Astrocyte (in vitro differentiated cells and primary cell): ENCODE data around the gene CSAD.

Experiments used
- EZH2 ChIP-seq: IDR thresholded peaks from 2 replicates; pipeline ENCODE4 v1.6.1; 2012; ENCODE audit warnings: mild to moderate bottlenecking, low read length, inconsistent platforms; ENCODE audit not compliant: insufficient read depth
- TF ChIP-seq, protein P1 (sequence below): IDR thresholded peaks from 2 replicates; pipeline ENCODE4 v1.5.1; 2011; ENCODE audit warnings: low read depth, mild to moderate bottlenecking, inconsistent platforms, low read length, moderate library complexity; ENCODE audit not compliant: insufficient read depth

DNA sequence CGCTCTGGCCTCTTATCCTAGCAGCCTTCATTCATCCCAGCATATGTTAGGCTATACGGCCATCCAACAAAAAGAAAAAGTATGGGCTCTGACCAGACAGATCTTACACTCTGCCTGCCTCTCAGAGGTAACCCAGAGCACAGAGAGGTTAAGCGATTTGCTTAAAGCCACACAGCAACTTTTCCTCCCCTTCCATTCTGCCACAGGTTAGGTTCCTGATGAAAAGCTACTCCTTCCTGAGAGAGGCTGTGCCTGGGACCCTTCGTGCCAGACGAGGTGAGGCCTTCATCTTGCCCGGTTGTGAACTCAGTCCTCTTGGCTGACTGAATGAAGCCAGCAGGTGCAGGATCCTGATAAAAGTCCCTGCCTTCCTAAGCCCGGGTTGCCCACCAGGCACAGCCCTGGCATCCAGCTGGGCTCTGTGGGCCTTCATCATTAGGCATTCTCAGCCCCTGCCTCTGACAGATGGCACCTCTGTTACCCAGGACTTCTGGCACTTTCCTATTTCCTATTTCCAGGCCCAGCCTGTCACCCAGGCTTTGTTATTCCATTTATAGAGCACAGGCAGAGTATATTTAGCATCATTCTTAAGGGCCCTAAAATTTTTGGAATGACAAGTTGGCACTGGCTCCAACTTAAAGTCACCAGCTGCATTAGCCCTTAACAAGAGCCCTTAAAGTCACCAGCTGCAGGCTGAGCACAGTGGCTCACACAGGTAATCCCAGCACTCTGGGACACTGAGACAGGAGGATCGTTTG lies 64.7 kb downstream of the CSAD start:
- TF ChIP-seq, protein P1, sequence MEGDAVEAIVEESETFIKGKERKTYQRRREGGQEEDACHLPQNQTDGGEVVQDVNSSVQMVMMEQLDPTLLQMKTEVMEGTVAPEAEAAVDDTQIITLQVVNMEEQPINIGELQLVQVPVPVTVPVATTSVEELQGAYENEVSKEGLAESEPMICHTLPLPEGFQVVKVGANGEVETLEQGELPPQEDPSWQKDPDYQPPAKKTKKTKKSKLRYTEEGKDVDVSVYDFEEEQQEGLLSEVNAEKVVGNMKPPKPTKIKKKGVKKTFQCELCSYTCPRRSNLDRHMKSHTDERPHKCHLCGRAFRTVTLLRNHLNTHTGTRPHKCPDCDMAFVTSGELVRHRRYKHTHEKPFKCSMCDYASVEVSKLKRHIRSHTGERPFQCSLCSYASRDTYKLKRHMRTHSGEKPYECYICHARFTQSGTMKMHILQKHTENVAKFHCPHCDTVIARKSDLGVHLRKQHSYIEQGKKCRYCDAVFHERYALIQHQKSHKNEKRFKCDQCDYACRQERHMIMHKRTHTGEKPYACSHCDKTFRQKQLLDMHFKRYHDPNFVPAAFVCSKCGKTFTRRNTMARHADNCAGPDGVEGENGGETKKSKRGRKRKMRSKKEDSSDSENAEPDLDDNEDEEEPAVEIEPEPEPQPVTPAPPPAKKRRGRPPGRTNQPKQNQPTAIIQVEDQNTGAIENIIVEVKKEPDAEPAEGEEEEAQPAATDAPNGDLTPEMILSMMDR: no peak
- no peak for TF ChIP-seq EZH2
